Endothelial cell of umbilical vein (primary cell): Measurements from ENCODE around the gene CTH.

Experiments
- CTCF ChIP-seq, 2 donors: IDR thresholded peaks; 1 replicate in 1 of 2; 2 replicates in 1 of 2; pipeline ENCODE4 v1.5.1; 2011; ENCODE audit warnings: low read length in 2 of 2, mild to moderate bottlenecking in 2 of 2, moderate library complexity in 2 of 2, control low read depth in 1 of 2, inconsistent platforms in 1 of 2, low read depth in 1 of 2; ENCODE audit not compliant: insufficient read depth in 1 of 2; ENCODE audit errors: extremely low read depth in 1 of 2
- EZH2 ChIP-seq: IDR thresholded peaks from 2 replicates; pipeline ENCODE4 v1.6.1; 2012; ENCODE audit warnings: borderline replicate concordance, low read depth, mild to moderate bottlenecking, moderate library complexity, low read length, inconsistent platforms; ENCODE audit not compliant: severe bottlenecking
- JUN ChIP-seq: IDR thresholded peaks from 2 replicates; pipeline ENCODE4 v1.6.1; 2011; ENCODE audit warnings: borderline replicate concordance, low read depth; ENCODE audit not compliant: insufficient read length, insufficient read depth
- POLR2A ChIP-seq: IDR thresholded peaks from 2 replicates; pipeline ENCODE4 v1.6.1; 2012; ENCODE audit warnings: low read depth, mild to moderate bottlenecking, control low read depth, low read length
- POLR2AphosphoS5 ChIP-seq: IDR thresholded peaks from 2 replicates; pipeline ENCODE4 v1.6.1; 2012; ENCODE audit warnings: low read depth, mild to moderate bottlenecking, control low read depth, low read length, moderate library complexity; ENCODE audit not compliant: insufficient read depth
- TF ChIP-seq, protein P1 (sequence below): IDR thresholded peaks from 2 replicates; pipeline ENCODE4 v1.6.1; 2011; ENCODE audit not compliant: insufficient read depth, insufficient read length

DNA sequence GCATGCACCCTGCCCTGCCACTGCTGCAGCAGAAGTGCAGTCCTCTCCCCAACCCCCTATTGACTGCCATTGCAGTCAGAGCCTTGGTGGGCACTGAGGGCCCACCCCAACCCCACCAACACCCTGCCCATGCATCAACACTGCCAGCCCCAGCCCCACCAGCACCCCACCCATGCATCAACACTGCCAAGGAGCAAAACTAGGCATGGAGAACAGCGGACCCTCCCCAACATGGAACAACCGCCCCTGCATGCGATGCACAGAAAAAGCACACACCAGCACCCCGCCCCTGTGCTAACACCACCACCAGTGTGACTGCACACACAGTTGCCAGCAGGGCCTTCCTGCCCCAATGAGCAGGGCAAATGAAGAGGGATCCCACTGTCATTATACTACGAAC lies 57.1 kb downstream of the CTH start:
- TF ChIP-seq CTCF (IDR thresholded peaks at IDR 0.05; ENCODE audit: extremely low read depth in 1 of 2, insufficient read depth in 1 of 2, low read depth in 1 of 2, low read length in 2 of 2) (no peak), EZH2 (no peak), POLR2A (no peak), POLR2AphosphoS5 (no peak), JUN (no peak)
- TF ChIP-seq, protein P1, sequence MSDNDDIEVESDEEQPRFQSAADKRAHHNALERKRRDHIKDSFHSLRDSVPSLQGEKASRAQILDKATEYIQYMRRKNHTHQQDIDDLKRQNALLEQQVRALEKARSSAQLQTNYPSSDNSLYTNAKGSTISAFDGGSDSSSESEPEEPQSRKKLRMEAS = no peak
